Measurements from ENCODE around the gene GRIN2D. TPM values are rescaled to one million over a fixed set of nuclear protein-coding genes. Genes with fewer than 3 reads are reported as not detected.
"Not testable (repeated sequence)": the region's sequence is repeated elsewhere in the genome, so short reads cannot be mapped to it uniquely, and the experiment has no call there.

GRIN2D gene
- total RNA-seq, 1 experiment from 2014 or later: 12.6 TPM

- DNase-seq (ENCODE audit: low spot score): no peak
Observed at GRCh38 chr19:48371367-48371766, 22.1 kb upstream of the GRIN2D start.

- not testable (repeated sequence) for DNase-seq (ENCODE audit: low spot score)
Observed at GRCh38 chr19:48371771-48372170, 21.7 kb upstream of the GRIN2D start.

- peak; percentile 91 for DNase-seq (ENCODE audit: low spot score)
Observed at GRCh38 chr19:48372904-48373303, 20.6 kb upstream of the GRIN2D start.

- DNase-seq (ENCODE audit: low spot score): no peak
Observed at GRCh38 chr19:48373567-48373966, 19.9 kb upstream of the GRIN2D start.

- DNase-seq (ENCODE audit: low spot score): no peak
Observed at GRCh38 chr19:48378194-48378570, 15.3 kb upstream of the GRIN2D start.

GRCh38 chr19:48379058-48379457 is 14.4 kb upstream of the GRIN2D start:
- DNase-seq (ENCODE audit: low spot score): no peak

GRCh38 chr19:48381178-48381950 is 12.1 kb upstream of the GRIN2D start:
- DNase-seq (ENCODE audit: low spot score): no peak

- no peak for DNase-seq (ENCODE audit: low spot score)
Observed at GRCh38 chr19:48382286-48382685, 11.2 kb upstream of the GRIN2D start.

GRCh38 chr19:48385461-48386087 is 7.9 kb upstream of the GRIN2D start:
- no peak for DNase-seq (ENCODE audit: low spot score)

GRCh38 chr19:48386981-48387380 is 6.5 kb upstream of the GRIN2D start:
- DNase-seq (ENCODE audit: low spot score): no peak

GRCh38 chr19:48390188-48391099 is 3.0 kb upstream of the GRIN2D start:
- peak; percentile 90 for DNase-seq (ENCODE audit: low spot score)

GRCh38 chr19:48391100-48392005 is 2.1 kb upstream of the GRIN2D start, which contains the start of gene KDELR1:
Gene KDELR1, minus strand, starts transcription at chr19:48391551. Its CDS starts 193 bp downstream, at chr19:48391358.
- peak; percentile 92 for DNase-seq (ENCODE audit: low spot score)

GRCh38 chr19:48392006-48392344 is 1.5 kb upstream of the GRIN2D start:
- not testable (repeated sequence) for DNase-seq (ENCODE audit: low spot score)

- no peak for DNase-seq (ENCODE audit: low spot score)
Observed at GRCh38 chr19:48392860-48393558, 459 bp upstream of the GRIN2D start.

- DNase-seq (ENCODE audit: low spot score): no peak
Observed at GRCh38 chr19:48394331-48395169, 1.1 kb downstream of the GRIN2D start.

- no peak for DNase-seq (ENCODE audit: low spot score)
Observed at GRCh38 chr19:48395170-48395455, 1.6 kb downstream of the GRIN2D start.

GRCh38 chr19:48395499-48395898 is 2.0 kb downstream of the GRIN2D start:
- DNase-seq (ENCODE audit: low spot score): no peak

GRCh38 chr19:48396016-48396823 is 2.8 kb downstream of the GRIN2D start:
- no peak for DNase-seq (ENCODE audit: low spot score)

GRCh38 chr19:48396824-48397176 is 3.3 kb downstream of the GRIN2D start:
- no peak for DNase-seq (ENCODE audit: low spot score)

Data from HT-29 (cell line).